Breast epithelium (tissue), 3 donors: ENCODE results near the gene TRIM77.

Source experiments
- CTCF ChIP-seq, 3 donors: fragments of 450-650 bp; IDR thresholded peaks; one replicate each; pipeline ENCODE4 v1.5.1; 2016 to 2017; ENCODE audit warnings: antibody characterized with exemption in 3 of 3, mild to moderate bottlenecking in 3 of 3, moderate library complexity in 3 of 3
- POLR2A ChIP-seq: fragments of 450-650 bp; IDR thresholded peaks from one replicate; pipeline ENCODE4 v1.6.1; 2016; ENCODE audit warnings: antibody characterized with exemption, mild to moderate bottlenecking, moderate library complexity

- TF ChIP-seq CTCF (IDR thresholded peaks at IDR 0.05): no peak
- TF ChIP-seq POLR2A: no peak
Measured at GRCh38 chr11:89737116-89737515, 27.0 kb downstream of the TRIM77 start.
